Activated effector memory CD4-positive, alpha-beta T cell treated with anti-CD3 and anti-CD28 coated beads, Interleukin-2, amount 50 U/mL, for 16 hours (primary cell): ENCODE data around the gene RAB40A.

Experiments used
- DNase-seq: peaks from one replicate; pipeline ENCODE4 v3.0.0-alpha.2; 2020

RAB40A gene

DNA sequence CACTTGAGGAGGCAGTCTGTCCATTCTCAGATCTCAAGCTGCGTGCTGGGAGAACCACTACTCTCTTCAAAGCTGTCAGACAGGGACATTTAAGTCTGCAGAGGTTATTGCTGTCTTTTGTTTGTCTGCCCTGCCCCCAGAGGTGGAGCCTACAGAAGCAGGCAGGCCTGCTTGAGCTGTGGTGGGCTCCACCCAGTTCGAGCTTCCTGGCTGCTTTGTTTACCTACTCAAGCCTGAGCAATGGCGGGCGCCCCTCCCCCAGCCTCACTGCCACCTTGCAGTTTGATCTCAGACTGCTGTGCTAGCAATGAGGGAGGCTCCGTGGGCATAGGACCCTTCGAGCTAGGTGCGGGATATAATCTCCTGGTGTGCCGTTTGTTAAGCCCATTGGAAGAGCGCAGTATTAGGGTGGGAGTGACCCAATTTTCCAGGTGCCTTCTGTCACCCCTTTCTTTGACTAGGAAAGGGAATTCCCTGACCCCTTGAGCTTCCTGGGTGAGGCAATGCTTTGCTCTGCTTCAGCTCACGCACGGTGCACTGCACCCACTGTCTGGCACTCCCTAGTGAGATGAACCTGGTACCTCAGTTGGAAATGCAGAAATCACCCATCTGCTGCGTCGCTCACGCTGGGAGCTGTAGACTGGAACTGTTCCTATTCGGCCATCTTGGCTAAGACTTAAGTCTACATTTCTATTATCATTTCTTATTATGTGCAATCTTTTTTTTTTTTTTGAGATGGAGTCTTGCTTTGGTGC, 59.1 kb downstream of the RAB40A start:
- DNase-seq = peak; percentile 74

DNA sequence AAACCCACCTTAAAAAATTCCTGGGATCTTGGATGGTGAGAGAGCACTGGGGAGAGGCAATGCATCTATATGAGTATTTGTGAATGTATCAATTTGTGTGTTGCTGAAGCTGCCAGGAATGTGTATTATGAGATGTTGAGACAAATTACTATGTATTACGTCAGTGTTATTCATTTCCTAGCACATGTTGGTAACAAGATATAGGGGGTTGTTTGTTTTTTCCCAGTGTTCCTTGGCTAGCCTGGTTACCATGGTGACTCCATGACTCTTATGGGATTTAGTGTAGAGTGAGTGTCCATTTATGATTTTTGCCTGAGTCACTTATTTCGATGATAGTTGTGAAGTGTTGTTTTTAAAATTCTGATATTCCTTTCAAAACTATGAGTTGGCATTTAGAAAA, 65.6 kb downstream of the RAB40A start:
- DNase-seq = no peak
